WTC11 (cell line): ENCODE data around the gene AFG3L2. TPM values are rescaled to one million over a fixed set of nuclear protein-coding genes. Genes with fewer than 3 reads are reported as not detected.

Experiments
- ATAC-seq: fragments of 200-7000 bp; cut with Tn5 transposase; 2 replicates; pipeline ENCODE4 v1.10.0; 2021; ENCODE audit warnings: mild to moderate bottlenecking, moderate library complexity
- CTCF ChIA-PET: fragments of 300-600 bp; sonication (Branson Sonifier 250); formaldehyde crosslinking; loops from one replicate; lab custom pipeline; 2021; ENCODE audit warnings: antibody characterized with exemption; lab: Charles Lee
- POLR2A ChIA-PET: fragments of 350-600 bp; sonication (Branson Sonifier 250); formaldehyde crosslinking; loops from one replicate; lab custom pipeline; 2021; ENCODE audit warnings: antibody characterized with exemption; lab: Charles Lee
- DNase-seq: peaks from one replicate; pipeline ENCODE4 v3.0.0; 2021; ENCODE audit warnings: low spot score
- H3K27ac Mint-ChIP-seq: 2 replicates; pipeline ENCODE4 v1.8.0; 2021; ENCODE audit warnings: mixed read lengths
- H3K27me3 Mint-ChIP-seq: 2 replicates; pipeline ENCODE4 v1.8.0; 2021; ENCODE audit warnings: low read depth, mild to moderate bottlenecking, moderate library complexity, mixed read lengths
- H3K36me3 Mint-ChIP-seq: 2 replicates; pipeline ENCODE4 v1.8.0; 2021; ENCODE audit warnings: mixed read lengths
- H3K4me1 Mint-ChIP-seq: 2 replicates; pipeline ENCODE4 v1.8.0; 2022; ENCODE audit warnings: mixed read lengths
- H3K4me3 Mint-ChIP-seq: 2 replicates; pipeline ENCODE4 v1.8.0; 2021; ENCODE audit warnings: mild to moderate bottlenecking, moderate library complexity, mixed read lengths
- H3K9me3 Mint-ChIP-seq: 2 replicates; pipeline ENCODE4 v1.8.0; 2021; ENCODE audit warnings: mixed read lengths
- E2F5 ChIP-seq: sonication (generic); formaldehyde crosslinking; IDR thresholded peaks from 2 replicates; pipeline ENCODE4 v1.8.1; 2022; ENCODE audit warnings: mild to moderate bottlenecking, moderate library complexity, missing genetic modification reagents
- EMX1 ChIP-seq: fragments of 250-450 bp; sonication (Bioruptor Pico); IDR thresholded peaks from 2 replicates; pipeline ENCODE4 v1.8.0; 2021; ENCODE audit warnings: mild to moderate bottlenecking
- FOXP1 ChIP-seq: sonication (generic); formaldehyde crosslinking; IDR thresholded peaks from 2 replicates; pipeline ENCODE4 v1.8.0; 2022; ENCODE audit warnings: missing genetic modification reagents, mild to moderate bottlenecking, moderate library complexity, borderline replicate concordance
- NFYB ChIP-seq: sonication (generic); formaldehyde crosslinking; conservative IDR thresholded peaks from 2 replicates; pipeline ENCODE4 v1.8.0; 2022; ENCODE audit warnings: low read depth, missing genetic modification reagents
- NR1H2 ChIP-seq: sonication (generic); formaldehyde crosslinking; IDR thresholded peaks from 2 replicates; pipeline ENCODE4 v1.9.0; 2021; ENCODE audit warnings: mild to moderate bottlenecking, moderate library complexity, missing genetic modification reagents
- RELA ChIP-seq: sonication (generic); formaldehyde crosslinking; IDR thresholded peaks from 2 replicates; pipeline ENCODE4 v1.8.1; 2022; ENCODE audit warnings: missing genetic modification reagents, mild to moderate bottlenecking, borderline replicate concordance
- ZNF317 ChIP-seq: sonication (generic); formaldehyde crosslinking; IDR thresholded peaks from 2 replicates; pipeline ENCODE4 v1.8.1; 2023; ENCODE audit warnings: low read depth, mild to moderate bottlenecking, moderate library complexity, missing genetic modification reagents, borderline replicate concordance
- ZNF416 ChIP-seq: fragments of 250-450 bp; sonication (Bioruptor Pico); IDR thresholded peaks from 2 replicates; pipeline ENCODE4 v1.9.0; 2021; ENCODE audit warnings: mild to moderate bottlenecking, inconsistent platforms
- ZNF512 ChIP-seq: sonication (generic); formaldehyde crosslinking; IDR thresholded peaks from 2 replicates; pipeline ENCODE4 v1.8.1; 2022; ENCODE audit warnings: missing genetic modification reagents, borderline replicate concordance
- total RNA-seq: library from RNA; stranded (reverse); gene quantifications from 3 replicates; pipeline ENCODE4 v1.2.3, GENCODE V29; 2021
- TF ChIP-seq, protein P1 (sequence below): fragments of 250-450 bp; sonication (Bioruptor Pico); IDR thresholded peaks from 2 replicates; pipeline ENCODE4 v1.9.0; 2021; ENCODE audit warnings: mild to moderate bottlenecking, borderline replicate concordance
- TF ChIP-seq, protein P2 (sequence below): fragments of 200-600 bp; IDR thresholded peaks from 2 replicates; pipeline ENCODE4 v1.8.0; 2022; ENCODE audit warnings: antibody characterized with exemption
- TF ChIP-seq, protein P3 (sequence below): fragments of 250-450 bp; sonication (Bioruptor Pico); IDR thresholded peaks from 2 replicates; pipeline ENCODE4 v1.9.0; 2021; ENCODE audit warnings: mild to moderate bottlenecking
- TF ChIP-seq, protein P4 (sequence below): sonication (generic); formaldehyde crosslinking; IDR thresholded peaks from 2 replicates; pipeline ENCODE4 v1.8.0; 2022; ENCODE audit warnings: mild to moderate bottlenecking, missing genetic modification reagents

AFG3L2 gene
- total RNA-seq, 1 experiment from 2014 or later = 109 TPM

- TF ChIP-seq, protein P1, sequence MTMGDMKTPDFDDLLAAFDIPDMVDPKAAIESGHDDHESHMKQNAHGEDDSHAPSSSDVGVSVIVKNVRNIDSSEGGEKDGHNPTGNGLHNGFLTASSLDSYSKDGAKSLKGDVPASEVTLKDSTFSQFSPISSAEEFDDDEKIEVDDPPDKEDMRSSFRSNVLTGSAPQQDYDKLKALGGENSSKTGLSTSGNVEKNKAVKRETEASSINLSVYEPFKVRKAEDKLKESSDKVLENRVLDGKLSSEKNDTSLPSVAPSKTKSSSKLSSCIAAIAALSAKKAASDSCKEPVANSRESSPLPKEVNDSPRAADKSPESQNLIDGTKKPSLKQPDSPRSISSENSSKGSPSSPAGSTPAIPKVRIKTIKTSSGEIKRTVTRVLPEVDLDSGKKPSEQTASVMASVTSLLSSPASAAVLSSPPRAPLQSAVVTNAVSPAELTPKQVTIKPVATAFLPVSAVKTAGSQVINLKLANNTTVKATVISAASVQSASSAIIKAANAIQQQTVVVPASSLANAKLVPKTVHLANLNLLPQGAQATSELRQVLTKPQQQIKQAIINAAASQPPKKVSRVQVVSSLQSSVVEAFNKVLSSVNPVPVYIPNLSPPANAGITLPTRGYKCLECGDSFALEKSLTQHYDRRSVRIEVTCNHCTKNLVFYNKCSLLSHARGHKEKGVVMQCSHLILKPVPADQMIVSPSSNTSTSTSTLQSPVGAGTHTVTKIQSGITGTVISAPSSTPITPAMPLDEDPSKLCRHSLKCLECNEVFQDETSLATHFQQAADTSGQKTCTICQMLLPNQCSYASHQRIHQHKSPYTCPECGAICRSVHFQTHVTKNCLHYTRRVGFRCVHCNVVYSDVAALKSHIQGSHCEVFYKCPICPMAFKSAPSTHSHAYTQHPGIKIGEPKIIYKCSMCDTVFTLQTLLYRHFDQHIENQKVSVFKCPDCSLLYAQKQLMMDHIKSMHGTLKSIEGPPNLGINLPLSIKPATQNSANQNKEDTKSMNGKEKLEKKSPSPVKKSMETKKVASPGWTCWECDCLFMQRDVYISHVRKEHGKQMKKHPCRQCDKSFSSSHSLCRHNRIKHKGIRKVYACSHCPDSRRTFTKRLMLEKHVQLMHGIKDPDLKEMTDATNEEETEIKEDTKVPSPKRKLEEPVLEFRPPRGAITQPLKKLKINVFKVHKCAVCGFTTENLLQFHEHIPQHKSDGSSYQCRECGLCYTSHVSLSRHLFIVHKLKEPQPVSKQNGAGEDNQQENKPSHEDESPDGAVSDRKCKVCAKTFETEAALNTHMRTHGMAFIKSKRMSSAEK (CRISPR knock-in tag) = 0 out of 2 replicates have a peak, but pooled peaks have one; percentile 32
- TF ChIP-seq, protein P2, sequence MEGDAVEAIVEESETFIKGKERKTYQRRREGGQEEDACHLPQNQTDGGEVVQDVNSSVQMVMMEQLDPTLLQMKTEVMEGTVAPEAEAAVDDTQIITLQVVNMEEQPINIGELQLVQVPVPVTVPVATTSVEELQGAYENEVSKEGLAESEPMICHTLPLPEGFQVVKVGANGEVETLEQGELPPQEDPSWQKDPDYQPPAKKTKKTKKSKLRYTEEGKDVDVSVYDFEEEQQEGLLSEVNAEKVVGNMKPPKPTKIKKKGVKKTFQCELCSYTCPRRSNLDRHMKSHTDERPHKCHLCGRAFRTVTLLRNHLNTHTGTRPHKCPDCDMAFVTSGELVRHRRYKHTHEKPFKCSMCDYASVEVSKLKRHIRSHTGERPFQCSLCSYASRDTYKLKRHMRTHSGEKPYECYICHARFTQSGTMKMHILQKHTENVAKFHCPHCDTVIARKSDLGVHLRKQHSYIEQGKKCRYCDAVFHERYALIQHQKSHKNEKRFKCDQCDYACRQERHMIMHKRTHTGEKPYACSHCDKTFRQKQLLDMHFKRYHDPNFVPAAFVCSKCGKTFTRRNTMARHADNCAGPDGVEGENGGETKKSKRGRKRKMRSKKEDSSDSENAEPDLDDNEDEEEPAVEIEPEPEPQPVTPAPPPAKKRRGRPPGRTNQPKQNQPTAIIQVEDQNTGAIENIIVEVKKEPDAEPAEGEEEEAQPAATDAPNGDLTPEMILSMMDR = peak; percentile 86
- TF ChIP-seq EMX1 = 0 out of 2 replicates have a peak, but pooled peaks have one; percentile 29
- 0 out of 2 replicates have a peak, but pooled peaks have one; percentile 28 for TF ChIP-seq RELA
Measured at GRCh38 chr18:12327510-12328178, 49.4 kb downstream of the AFG3L2 start (continued).

DNA sequence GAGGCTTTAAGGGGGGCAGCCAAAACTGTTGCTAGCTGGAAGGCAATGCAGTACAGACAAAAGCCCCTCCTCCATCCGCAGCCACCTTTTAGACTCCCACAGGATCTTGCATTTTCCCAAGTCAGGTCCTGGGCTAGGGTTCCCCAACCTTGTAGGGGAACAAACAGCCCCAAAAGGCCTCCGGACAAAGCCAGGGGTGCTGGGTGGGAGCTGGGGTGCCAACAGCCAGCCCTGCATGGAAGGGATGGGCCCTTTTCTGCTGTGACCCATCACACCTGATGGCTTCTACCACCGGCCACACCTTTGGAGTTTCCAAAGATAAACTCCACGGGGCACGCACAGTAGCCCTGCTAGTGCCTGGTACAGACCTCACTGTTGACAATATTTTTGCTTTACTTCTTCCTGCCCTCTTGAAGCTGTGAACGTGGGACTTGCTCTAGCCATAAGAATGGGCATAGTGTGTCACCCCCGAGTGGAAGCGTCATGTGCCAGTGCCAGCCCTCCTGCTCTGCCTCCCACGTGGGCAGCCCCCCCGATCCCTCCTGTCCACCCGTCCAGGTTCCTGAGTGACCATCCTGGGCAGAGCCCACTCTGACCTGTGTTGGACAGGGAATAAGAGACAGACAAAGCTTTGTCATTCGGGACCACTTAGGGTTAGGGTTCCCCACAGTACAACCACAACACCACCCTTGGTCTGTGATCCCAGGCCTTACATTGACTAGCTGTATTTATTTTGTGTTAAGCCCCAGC lies 50.1 kb downstream of the AFG3L2 start:
- Mint-ChIP-seq H3K27ac (peak overlapping the region; percentile 80), H3K36me3 (peaks cover 58% of the 10 kb centered on the region), H3K27me3 (no peaks in the 10 kb centered on the region), H3K4me3 (no peak overlapping the region), H3K4me1 (peaks cover 15% of the 10 kb centered on the region), H3K9me3 (no peaks in the 10 kb centered on the region)
- TF ChIP-seq, protein P3, sequence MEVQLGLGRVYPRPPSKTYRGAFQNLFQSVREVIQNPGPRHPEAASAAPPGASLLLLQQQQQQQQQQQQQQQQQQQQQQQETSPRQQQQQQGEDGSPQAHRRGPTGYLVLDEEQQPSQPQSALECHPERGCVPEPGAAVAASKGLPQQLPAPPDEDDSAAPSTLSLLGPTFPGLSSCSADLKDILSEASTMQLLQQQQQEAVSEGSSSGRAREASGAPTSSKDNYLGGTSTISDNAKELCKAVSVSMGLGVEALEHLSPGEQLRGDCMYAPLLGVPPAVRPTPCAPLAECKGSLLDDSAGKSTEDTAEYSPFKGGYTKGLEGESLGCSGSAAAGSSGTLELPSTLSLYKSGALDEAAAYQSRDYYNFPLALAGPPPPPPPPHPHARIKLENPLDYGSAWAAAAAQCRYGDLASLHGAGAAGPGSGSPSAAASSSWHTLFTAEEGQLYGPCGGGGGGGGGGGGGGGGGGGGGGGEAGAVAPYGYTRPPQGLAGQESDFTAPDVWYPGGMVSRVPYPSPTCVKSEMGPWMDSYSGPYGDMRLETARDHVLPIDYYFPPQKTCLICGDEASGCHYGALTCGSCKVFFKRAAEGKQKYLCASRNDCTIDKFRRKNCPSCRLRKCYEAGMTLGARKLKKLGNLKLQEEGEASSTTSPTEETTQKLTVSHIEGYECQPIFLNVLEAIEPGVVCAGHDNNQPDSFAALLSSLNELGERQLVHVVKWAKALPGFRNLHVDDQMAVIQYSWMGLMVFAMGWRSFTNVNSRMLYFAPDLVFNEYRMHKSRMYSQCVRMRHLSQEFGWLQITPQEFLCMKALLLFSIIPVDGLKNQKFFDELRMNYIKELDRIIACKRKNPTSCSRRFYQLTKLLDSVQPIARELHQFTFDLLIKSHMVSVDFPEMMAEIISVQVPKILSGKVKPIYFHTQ (CRISPR knock-in tag) = 0 out of 2 replicates have a peak, but pooled peaks have one; percentile 25
- no peak for TF ChIP-seq ZNF512 (CRISPR knock-in tag)
- ChIA-PET CTCF (interaction anchor here (0.6 to 2.7 kb wide), 9 partner anchors 8 to 73 kb away, joined by 3 to 37 read pairs (median 20); partner anchors contain the start of genes AFG3L2 and CIDEA), POLR2A (no interaction called here)
- DNase-seq (no peak), ATAC-seq (no peak)

- ATAC-seq (no peak), DNase-seq (no peak)
- Mint-ChIP-seq H3K27ac (no peak overlapping the region; the same call in 1 of the 2 replicates), H3K4me3 (no peak overlapping the region), H3K27me3 (no peaks in the 10 kb centered on the region), H3K36me3 (peaks cover 65% of the 10 kb centered on the region), H3K9me3 (no peaks in the 10 kb centered on the region), H3K4me1 (peaks cover 15% of the 10 kb centered on the region)
- POLR2A ChIA-PET = no interaction called here
- CTCF ChIA-PET = interaction anchor here (1.8 to 2.5 kb wide), 3 partner anchors 10 to 54 kb away, joined by 4 to 10 read pairs (median 7); no protein-coding TSS in a partner anchor
- TF ChIP-seq ZNF416 (CRISPR knock-in tag) (no peak), E2F5 (CRISPR knock-in tag) (no peak), NR1H2 (CRISPR knock-in tag) (no peak), FOXP1 (no peak), NFYB (CRISPR knock-in tag) (no peak), ZNF512 (CRISPR knock-in tag) (no peak), ZNF317 (no peak)
- TF ChIP-seq, protein P4, sequence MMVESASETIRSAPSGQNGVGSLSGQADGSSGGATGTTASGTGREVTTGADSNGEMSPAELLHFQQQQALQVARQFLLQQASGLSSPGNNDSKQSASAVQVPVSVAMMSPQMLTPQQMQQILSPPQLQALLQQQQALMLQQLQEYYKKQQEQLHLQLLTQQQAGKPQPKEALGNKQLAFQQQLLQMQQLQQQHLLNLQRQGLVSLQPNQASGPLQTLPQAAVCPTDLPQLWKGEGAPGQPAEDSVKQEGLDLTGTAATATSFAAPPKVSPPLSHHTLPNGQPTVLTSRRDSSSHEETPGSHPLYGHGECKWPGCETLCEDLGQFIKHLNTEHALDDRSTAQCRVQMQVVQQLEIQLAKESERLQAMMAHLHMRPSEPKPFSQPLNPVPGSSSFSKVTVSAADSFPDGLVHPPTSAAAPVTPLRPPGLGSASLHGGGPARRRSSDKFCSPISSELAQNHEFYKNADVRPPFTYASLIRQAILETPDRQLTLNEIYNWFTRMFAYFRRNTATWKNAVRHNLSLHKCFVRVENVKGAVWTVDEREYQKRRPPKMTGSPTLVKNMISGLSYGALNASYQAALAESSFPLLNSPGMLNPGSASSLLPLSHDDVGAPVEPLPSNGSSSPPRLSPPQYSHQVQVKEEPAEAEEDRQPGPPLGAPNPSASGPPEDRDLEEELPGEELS = no peak
Measured at GRCh38 chr18:12325726-12326245, 51.2 kb downstream of the AFG3L2 start.
